Hippocampal formation (tissue), 2 donors: ENCODE measurements around the gene TF.
"Not testable (repeated sequence)": the region's sequence is repeated elsewhere in the genome, so short reads cannot be mapped to it uniquely, and the experiment has no call there.

ENCODE experiments used
- DNase-seq, 2 donors: peaks; one replicate each; lab custom pipeline; 2025; lab: John Stamatoyannopoulos, UW

TF gene

DNA sequence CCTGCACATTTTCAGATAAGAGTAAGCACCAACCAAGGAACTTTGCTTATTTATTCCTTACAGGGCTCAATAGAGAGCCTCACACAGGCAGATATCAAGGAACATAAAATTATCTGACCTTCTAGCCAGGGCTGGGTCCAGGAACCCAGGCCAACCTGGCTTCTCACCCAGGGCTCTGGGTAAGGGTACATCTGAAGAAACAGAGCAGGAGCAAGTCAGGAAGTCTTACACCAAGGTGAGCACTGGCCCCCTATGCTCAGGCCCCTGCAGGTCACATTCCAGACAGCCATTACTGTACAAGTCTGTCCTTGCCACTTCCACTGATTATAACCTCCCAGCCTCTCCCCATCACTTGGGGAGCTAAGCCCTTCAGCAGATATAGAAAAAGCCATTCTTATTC lies 19.1 kb downstream of the TF start:
- no peak for DNase-seq

DNA sequence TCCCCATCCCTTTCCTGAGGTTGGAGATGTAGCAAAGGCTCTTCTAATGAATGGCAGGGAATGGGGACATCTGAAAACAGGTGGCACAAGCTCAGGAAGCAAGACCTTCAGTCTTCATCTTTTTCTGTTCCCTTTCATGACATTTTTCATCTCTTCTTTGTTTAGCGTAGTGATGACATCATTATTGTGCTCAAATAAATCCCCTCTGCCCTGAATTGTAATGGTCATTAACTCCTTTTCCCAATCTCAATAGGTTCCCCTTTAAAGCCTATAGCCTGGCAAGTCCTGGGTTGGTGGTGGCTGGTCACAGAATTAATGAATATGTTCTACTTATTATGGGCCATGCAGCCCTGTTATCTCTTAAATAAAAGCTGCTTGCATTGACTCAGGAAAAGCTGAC lies 21.4 kb downstream of the TF start:
- DNase-seq: no peak

DNA sequence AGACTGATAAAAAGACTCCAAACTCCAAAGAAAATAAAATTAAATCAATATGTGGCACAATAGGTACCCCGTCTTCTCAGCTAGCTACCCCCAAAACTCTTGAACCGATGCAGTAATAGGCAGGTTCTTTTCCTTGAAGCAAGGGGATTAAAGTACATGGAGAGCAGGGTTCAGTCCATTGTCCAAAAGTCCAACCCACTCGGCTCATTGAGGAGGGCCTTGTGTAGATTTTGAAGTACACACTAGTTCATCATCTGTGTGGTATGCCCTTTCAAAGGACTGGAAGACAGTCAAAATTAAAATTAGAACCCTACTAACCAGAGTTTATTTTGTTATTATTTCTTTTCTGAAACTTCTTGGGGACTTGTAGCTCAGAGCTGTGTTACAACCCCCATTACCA lies 23.3 kb downstream of the TF start:
- DNase-seq: no peak

DNA sequence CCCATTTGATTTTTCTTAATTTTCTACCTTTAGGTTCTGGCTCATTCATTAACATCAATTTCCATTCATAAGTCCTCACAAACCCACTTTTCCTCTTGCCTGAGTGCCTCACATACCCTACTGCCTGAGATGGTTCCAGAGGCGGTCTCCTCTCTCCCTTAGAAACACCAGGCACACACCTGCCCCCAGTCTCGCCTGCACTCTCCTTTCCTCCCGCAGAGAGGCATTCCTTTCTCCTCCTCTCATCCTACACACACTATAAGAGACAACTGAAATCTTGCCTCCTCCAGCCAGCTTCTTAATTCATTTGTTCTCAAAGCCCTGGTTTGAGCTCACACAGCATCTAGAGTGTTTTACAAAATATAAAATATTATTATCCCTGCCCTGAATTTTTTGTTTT lies 27.5 kb downstream of the TF start:
- no peak for DNase-seq

DNA sequence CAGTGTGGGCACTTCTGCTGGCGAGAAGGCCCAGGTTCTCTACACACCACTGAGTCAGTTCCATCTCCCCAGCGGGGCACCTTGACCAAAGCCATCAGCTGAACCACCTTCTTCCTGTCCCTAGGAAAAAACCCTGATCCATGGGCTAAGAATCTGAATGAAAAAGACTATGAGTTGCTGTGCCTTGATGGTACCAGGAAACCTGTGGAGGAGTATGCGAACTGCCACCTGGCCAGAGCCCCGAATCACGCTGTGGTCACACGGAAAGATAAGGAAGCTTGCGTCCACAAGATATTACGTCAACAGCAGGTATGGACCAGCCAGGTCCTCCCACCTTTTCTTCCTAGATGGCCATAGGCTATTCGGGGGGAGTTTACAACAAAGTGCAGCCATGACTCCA lies 29.1 kb downstream of the TF start:
- no peak for DNase-seq

DNA sequence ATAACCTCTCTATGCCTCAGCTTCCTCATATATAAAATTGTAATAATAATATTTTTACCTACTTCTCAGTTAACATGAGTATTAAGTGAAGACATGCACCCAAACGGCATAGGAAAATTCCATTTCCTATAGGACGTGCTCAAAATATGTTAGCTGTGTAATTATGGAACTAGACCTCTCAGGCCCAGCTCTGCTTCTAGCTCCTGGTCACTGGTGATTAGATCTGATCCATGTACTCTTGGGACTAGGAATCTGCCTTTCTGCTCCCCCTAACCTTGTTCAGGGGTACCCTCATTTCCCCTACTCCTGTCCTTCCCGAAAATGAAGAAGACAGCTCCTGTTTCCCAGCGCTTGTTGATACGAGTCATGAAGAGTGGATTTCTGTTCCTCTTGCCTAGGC lies 29.6 kb downstream of the TF start:
- DNase-seq: no peak

DNA sequence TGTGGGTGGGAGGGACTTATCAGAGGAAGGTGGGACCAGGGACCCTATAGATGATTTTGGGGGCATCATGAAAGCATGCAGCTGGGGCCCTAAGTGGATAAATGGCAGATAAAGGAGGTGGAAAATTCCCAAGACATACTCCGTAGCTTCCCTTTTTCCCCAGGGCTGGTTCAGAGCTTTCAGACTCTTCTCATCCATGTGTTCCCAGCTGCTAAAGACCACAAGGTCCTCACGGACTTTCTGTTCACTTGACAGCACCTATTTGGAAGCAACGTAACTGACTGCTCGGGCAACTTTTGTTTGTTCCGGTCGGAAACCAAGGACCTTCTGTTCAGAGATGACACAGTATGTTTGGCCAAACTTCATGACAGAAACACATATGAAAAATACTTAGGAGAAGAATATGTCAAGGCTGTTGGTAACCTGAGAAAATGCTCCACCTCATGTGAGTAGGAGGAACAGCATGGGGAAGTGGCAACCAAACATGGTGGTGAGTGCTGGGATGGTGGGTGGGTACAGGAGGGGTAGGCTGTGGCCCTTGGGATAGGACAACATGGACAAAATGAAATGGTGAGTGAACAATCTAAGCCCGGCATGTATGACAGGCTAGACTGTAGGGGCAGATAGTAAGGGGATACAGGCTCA lies 30.7 kb downstream of the TF start:
- no peak for DNase-seq

DNA sequence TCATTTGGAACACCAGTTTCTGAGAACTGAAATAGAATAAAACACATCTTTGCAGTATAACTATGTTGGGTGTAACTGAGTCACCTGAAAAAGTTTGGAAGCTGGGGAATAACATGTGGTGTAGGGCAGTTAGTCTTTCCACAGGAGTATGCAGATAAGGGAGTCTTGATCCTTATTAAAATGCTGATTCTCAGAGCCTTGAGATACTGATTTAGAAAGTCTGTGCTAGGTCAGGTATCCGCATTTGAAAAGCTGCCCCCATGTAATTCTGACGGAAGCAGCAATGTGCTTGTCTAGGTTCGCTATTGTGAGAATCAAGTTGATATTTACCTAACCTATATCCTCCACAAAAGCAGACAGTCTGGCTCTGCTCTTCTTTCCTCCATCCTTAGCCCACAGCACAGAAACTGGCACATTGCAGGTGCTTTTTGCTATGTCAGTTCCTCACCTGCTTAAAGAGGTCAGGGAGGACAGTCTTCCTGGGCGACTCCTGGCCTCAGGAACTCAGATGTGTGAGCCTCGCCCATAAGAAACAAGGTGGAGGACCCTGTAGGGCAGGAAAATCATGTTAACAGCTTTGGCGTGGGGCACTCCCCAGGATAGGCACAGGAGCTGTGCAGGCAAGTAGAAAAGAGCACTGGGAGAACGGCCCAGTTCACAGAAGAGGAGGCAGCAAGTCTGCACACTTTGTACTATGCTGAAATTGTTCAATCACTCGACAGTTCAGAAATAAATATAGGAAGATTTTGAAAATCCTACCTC lies 31.8 kb downstream of the TF start:
- no peak for DNase-seq

DNA sequence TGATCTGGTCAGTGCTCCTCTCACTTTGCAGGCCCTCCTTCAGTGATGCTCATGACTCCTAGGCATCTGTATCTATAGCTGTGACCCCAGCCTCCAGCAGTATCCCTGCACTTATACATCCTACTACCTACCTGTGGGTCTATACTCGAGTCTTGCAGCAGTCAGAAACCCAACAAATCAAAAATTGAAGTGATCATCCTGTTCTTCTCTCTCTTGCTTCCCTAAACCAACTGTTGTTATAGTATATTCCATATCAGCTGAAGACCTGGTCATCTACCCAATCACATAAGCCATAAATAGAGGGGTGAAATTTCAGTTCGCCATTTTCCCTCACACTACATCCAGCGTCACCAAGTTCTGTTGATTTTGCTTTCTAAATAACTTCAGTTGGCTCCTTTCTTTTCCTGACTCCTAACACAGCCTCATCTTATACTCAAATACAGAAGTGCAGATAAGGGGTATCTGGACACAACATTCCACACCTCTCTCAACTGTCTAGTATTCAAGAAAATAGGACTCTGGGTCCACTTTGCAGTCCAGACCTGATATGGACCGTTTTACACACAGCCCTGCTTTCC lies 33.5 kb downstream of the TF start:
- no peak for DNase-seq

DNA sequence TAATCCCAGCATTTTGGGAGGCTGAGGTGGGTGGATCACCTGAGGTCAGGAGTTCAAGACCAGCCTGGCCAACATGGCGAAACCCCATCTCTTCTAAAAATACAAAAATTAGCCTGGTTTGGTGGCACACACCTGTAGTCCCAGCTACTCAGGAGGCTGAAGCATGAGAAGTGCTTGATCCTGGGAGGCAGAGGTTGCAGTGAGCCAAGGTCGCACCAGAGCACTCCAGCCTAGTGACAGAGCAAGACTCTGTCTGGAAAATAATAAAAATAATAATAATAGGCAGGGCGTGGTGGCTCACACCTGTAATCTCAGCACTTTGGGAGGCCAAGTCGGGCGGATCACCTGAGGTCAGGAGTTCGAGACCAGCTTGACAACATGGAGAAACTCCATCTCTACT lies 34.6 kb downstream of the TF start:
- DNase-seq: not testable (repeated sequence)

DNA sequence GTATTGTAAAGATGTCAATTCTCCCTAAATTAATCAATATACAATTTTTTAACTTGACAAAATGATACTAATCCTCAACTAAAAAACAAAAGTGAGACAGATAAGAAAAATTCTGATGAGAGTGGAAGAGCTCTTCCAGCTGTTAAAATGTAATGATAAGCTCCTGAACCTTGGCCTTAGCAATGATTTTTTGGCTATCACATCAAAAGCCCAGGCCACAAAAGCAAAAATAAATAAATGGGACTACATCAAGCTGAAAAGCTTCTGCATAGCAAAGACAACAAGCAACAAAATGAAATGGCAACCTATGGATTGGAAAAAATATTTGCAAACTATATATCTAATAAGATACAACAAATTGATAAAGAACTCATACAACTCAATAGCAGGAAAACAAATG lies 35.4 kb downstream of the TF start:
- DNase-seq: no peak

DNA sequence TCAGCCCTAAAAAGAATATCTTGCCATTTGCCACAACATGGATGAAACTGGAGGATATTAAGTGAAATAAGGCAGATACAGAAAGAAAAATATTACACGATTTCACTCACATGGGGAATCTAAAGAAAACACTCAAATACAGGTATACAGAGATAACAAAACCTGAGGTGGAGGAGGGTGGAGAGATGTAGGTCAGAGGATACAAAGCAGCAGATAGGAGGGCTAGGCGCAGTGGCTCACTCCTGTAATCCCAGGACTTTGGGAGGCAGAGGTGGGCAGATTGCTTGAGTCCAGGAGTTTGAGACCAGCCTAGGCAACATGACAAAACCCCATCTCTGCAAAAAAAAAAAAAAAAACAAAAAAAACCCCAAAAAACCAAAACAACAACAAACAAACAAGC lies 36.3 kb downstream of the TF start:
- DNase-seq: no peak

DNA sequence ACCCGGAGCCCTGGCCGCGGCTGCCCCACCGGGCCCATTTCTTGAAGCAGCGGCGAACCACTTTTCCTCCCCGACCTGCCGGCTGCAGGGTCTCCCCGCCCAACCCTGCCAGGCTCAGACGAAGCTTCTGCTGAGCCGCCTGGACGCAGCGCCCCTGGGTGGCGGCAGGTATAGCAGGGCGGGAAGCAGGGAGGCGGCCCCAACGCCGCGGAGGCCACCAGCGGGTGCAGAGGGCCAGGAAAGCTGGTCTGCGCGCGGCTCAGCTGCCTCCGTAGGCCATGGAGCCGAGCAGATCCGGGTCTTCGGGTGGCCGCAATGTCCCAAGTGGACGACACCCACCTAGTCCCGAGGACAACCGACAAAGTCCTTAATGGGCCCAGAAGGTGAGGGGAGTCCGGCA lies 37.6 kb downstream of the TF start:
- no peak for DNase-seq

DNA sequence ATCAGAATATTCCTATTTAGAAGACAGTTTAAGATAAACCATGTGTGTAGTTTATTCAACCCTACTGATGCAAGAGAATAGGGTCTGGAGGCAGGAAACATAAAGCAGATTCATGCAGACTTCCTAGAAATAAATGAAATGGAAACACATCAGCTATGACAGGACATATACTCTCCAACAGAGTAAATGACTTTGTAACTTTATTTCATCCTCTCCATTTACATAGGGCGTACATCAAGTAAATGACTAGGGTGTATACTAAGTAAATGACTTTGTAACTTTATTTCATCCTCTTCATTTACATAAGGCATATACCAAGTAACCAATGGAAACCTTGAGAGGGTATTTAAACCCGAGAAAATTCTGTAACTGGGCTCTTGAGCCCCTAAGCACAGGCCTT lies 41.8 kb downstream of the TF start:
- no peak for DNase-seq

DNA sequence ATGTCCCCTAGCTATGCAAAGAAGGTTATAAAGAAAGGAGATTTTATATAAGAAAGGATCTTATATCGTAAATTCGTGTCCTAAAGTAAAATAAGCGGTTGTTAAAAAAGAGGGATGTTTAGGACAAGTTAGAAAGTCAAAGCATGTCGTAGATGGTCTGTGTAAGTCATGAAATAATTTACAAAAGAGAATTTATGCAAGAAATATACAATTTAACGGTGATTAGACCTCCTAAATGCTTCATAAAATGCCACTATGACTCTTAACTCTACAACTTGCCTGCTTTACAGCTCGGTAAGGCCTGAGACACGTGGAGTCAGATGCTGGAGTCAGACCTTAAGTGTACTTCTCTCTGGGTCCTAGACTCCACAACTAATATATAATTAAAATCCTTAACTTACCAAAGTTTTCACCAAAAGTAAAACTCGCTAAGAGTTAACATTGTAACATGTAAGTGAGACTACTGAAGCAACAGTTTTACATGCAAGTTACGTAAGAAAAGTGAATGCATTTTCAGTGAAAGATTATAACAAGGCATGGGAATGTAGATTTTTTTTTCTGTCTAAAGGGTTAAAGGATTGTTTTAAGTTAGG lies 46.1 kb downstream of the TF start:
- DNase-seq: no peak

DNA sequence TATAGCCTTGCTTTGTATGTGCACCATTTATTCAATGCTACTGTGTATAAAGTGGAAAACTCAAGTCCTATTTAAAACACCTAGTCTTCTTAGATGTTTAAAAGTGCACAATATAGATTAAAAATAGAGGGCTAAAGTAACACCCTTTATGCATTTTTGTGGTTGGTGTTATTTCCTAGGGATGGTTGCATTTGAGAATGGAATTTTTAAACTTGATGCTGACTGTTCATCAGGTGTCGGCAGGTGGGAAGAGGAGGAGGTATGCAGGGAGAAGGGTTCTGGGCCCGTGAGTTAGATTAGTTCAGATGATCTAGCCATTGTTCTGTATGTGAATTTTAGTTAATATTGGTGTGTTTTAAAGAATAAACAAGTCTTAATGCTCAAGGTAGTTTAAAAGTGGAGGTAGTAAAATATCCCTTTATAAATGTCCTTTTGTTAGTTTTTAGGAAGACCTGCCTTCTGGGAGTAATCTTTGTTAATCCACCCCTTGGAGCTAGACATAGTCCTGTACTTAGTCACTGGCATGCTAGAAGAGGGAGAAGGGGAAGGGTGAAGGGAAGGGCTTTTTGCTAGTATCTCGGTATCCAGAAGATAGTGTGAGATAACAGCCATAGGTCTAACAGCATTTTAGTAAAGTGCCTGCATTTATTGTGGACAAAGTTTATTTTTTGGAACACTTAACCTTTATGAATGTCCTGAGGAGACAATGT lies 51.4 kb downstream of the TF start:
- no peak for DNase-seq

DNA sequence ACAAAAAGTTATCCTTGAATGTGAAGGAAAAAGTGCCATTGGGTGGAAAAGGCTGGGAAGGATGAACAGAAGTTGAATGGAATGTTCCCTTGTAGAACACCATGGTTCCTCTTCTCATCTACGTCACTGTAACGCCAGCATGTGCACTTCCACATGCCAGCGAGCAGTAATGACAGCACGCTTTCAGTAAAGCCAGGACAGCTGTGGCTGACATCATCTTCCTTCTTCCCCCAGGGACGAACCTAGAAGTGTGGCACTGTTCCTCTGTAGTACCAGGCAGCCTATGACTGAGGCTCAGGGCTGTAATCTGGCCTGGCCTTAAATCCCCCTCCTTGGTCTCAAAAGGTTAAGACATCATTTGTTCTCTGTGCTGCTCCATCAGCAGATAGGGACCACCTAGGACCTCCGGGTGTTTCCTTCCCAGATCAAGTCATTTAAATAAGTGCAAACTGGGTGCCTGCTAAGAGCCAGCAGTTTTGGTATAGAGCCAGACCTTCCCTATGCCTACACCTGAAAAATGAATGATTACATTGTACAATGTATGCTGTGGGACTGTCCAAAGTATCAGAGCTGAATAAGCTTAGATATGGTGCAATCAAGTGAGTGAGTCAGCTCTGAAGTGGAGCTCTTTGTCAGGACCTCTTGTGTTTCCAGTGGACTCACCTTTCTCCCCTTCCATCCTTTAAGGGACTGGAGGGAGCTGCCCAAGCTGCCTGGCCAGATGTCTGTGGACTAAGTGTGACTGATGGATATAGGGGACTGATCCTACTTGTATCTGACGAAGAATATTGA lies 53.8 kb downstream of the TF start:
- DNase-seq: no peak

DNA sequence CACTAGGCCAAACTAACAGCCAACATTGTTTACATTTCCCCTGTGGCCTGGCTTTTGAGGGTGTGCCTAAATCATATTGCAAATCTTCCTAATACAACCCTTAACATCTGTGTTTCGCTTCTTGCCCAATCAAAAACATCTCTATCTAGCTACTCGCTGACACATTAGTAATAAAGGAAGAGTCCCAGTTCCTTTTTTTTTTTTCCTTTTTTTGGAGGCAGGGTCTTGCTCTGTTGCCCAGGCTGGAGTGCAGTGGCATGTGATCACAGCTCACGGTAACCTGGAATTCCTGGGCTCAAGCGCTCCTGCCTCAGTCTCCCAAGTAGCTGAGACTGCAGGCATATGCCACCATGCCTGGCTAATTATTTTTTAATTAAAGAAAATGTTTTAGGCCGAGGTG lies 57.3 kb downstream of the TF start:
- DNase-seq: no peak

DNA sequence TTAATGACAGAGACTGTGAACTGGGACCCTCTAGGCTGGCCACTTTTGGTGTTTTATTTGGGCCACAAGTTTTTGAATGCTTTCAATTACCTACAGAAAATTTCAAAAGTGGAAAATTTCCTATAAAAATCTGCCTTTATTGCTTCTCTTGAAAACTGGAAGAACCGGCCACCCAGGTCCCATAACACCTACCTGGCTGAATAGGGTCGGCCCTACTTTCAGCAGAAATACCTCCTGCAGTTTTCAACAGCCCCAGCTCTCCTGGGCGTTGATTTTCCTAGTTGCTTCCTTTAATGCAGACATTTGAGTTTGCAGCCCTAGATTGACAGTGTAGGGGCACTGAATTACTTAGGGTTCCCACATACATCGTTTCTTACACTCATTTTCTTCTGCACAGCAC lies 58.7 kb downstream of the TF start:
- DNase-seq: no peak

DNA sequence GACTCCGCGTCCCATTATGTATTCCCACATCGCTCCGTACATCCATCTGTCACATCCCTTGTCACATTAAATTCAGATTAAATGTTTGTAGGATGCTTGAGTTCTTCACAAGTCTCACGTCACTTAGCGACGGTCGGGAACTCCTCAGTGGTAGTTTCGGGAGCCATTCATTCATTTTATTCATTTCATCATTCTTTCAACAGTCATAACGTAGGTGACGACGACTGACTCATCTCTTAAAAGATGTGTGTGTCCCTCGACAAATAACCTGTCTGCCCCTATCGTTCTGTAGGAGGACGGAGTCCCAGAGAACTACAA lies 59.1 kb downstream of the TF start:
- no peak for DNase-seq

DNA sequence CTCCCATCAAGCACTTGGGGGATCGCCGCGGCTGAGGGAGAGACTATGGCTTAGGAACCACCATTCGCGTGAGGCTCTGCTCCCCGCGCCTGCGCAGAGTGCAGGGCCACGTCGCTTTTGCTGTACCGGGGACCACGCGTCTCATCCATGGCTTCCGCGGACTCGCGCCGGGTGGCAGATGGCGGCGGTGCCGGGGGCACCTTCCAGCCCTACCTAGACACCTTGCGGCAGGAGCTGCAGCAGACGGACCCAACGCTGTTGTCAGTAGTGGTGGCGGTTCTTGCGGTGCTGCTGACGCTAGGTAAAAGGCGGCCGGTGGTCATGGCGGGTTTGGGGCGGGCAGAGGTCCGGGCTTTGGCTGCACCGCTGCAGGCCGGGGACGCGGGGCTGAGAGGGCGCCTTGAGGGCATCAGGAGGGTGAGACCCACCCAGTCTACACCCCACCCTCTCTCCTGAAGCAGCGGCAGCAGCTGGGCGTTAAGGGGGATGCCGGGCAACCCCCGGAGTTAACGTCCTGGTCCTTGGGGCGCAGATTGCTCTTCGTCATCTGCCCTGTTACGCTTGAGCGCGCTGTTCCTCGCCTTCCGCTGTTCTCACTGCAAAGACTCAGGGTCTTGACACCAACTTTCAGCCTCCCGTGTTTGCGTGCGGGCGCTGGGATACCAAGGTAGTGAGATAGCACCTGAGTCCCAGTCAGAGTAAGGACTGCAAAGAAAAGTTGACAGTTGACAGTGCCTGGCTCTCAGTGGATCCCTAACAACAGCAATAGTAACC lies 59.7 kb downstream of the TF start, which contains the start of gene SRPRB:
Gene SRPRB, plus strand, starts transcription at position 114 of the 774 bp plus-strand sequence. Its CDS starts 34 bp downstream, at position 148.
- peak; percentile 93 to 95 for DNase-seq
